Mesothelial cell of epicardium (in vitro differentiated cells): ENCODE measurements around the gene TRMT11. TPM values are rescaled to one million over a fixed set of nuclear protein-coding genes. Genes with fewer than 3 reads are reported as not detected.
"Not testable (repeated sequence)": the region's sequence is repeated elsewhere in the genome, so short reads cannot be mapped to it uniquely, and the experiment has no call there.

Source experiments
- DNase-seq, 2 experiments: peaks; one replicate each; pipeline ENCODE4 v3.0.0; 2021; ENCODE audit warnings: low spot score in 2 of 2; ENCODE audit not compliant: unreplicated experiment in 2 of 2
- H3K27ac Mint-ChIP-seq: 2 replicates; pipeline ENCODE4 v1.8.0; 2021; ENCODE audit warnings: mixed read lengths
- H3K27me3 Mint-ChIP-seq: 2 replicates; pipeline ENCODE4 v1.8.0; 2021; ENCODE audit warnings: low read depth, mixed read lengths
- H3K36me3 Mint-ChIP-seq: 2 replicates; pipeline ENCODE4 v1.8.0; 2021; ENCODE audit warnings: mixed read lengths
- H3K4me1 Mint-ChIP-seq: 2 replicates; pipeline ENCODE4 v1.8.0; 2021; ENCODE audit warnings: mixed read lengths
- H3K4me3 Mint-ChIP-seq: 2 replicates; pipeline ENCODE4 v1.8.0; 2021; ENCODE audit warnings: mild to moderate bottlenecking, moderate library complexity, mixed read lengths
- H3K9me3 Mint-ChIP-seq: 2 replicates; pipeline ENCODE4 v1.8.0; 2021; ENCODE audit warnings: mixed read lengths
- CTCF ChIP-seq: fragments of 200-600 bp; sonication (generic); IDR thresholded peaks from one replicate; pipeline ENCODE4 v1.5.0; 2021; ENCODE audit warnings: antibody characterized with exemption; ENCODE audit not compliant: unreplicated experiment
- total RNA-seq: library from RNA; stranded (reverse); gene quantifications from 3 replicates; pipeline ENCODE4 v1.2.1, GENCODE V29; 2021

TRMT11 gene
- total RNA-seq, 1 donor from 2014 or later = 31.8 TPM

- no peak for TF ChIP-seq CTCF
- no peak overlapping the region for H3K27ac Mint-ChIP-seq
- H3K4me1 Mint-ChIP-seq = peaks cover 30% of the 10 kb centered on the region
- no peaks in the 10 kb centered on the region for H3K9me3 Mint-ChIP-seq
- H3K27me3 Mint-ChIP-seq = no peaks in the 10 kb centered on the region
- H3K36me3 Mint-ChIP-seq = no peaks in the 10 kb centered on the region
- no peak overlapping the region for H3K4me3 Mint-ChIP-seq
- DNase-seq = no peak
Measured at GRCh38 chr6:125948455-125948854, 37.9 kb upstream of the TRMT11 start.

GRCh38 chr6:125949069-125949468, 37.3 kb upstream of the TRMT11 start:
- TF ChIP-seq CTCF = no peak
- peaks cover 24% of the 10 kb centered on the region for H3K4me1 Mint-ChIP-seq
- no peak overlapping the region for H3K4me3 Mint-ChIP-seq
- no peaks in the 10 kb centered on the region for H3K9me3 Mint-ChIP-seq
- no peaks in the 10 kb centered on the region for H3K36me3 Mint-ChIP-seq
- H3K27ac Mint-ChIP-seq = no peak overlapping the region
- no peak for DNase-seq
- no peaks in the 10 kb centered on the region for H3K27me3 Mint-ChIP-seq

- DNase-seq = no peak
- H3K4me3 Mint-ChIP-seq = no peak overlapping the region
- TF ChIP-seq CTCF = no peak
- no peak overlapping the region for H3K27ac Mint-ChIP-seq
- no peaks in the 10 kb centered on the region for H3K27me3 Mint-ChIP-seq
- H3K9me3 Mint-ChIP-seq = no peaks in the 10 kb centered on the region
- H3K36me3 Mint-ChIP-seq = no peaks in the 10 kb centered on the region
- H3K4me1 Mint-ChIP-seq = peaks cover 13% of the 10 kb centered on the region
Measured at GRCh38 chr6:125950293-125950692, 36.0 kb upstream of the TRMT11 start.

- not testable (repeated sequence) for H3K36me3 Mint-ChIP-seq, H3K9me3 Mint-ChIP-seq, H3K4me3 Mint-ChIP-seq, DNase-seq, H3K27me3 Mint-ChIP-seq, H3K4me1 Mint-ChIP-seq, H3K27ac Mint-ChIP-seq
Measured at GRCh38 chr6:125950716-125951115, 35.6 kb upstream of the TRMT11 start.

GRCh38 chr6:125951323-125951722, 35.0 kb upstream of the TRMT11 start:
- DNase-seq = no peak
- H3K36me3 Mint-ChIP-seq = no peaks in the 10 kb centered on the region

More at GRCh38 chr6:125951323-125951722, 35.0 kb upstream of the TRMT11 start:
- H3K27ac Mint-ChIP-seq = no peak overlapping the region
- no peaks in the 10 kb centered on the region for H3K27me3 Mint-ChIP-seq
- H3K4me1 Mint-ChIP-seq = peaks cover 7% of the 10 kb centered on the region
- no peaks in the 10 kb centered on the region for H3K9me3 Mint-ChIP-seq
- H3K4me3 Mint-ChIP-seq = no peak overlapping the region
- no peak for TF ChIP-seq CTCF
